ENCODE measurements around the gene NFKBIE.

DNA sequence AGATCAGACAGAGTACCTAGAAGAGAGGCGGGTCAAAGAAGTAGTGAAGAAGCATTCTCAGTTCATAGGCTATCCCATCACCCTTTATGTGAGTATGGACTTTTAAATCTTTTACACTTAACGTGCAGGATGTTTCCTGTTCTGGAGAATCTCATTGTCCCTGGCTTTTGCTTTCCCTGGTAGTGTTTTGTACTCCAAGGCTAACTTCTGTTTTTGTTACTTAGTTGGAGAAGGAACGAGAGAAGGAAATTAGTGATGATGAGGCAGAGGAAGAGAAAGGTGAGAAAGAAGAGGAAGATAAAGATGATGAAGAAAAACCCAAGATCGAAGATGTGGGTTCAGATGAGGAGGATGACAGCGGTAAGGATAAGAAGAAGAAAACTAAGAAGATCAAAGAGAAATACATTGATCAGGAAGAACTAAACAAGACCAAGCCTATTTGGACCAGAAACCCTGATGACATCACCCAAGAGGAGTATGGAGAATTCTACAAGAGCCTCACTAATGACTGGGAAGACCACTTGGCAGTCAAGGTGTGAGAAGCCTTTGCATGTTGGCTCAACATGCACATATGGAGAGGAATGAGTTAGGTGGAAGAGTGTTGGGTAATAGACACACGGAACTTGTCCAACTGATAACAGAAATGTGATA is 15.2 kb downstream of the NFKBIE start:
- TF ChIP-seq, protein P1, sequence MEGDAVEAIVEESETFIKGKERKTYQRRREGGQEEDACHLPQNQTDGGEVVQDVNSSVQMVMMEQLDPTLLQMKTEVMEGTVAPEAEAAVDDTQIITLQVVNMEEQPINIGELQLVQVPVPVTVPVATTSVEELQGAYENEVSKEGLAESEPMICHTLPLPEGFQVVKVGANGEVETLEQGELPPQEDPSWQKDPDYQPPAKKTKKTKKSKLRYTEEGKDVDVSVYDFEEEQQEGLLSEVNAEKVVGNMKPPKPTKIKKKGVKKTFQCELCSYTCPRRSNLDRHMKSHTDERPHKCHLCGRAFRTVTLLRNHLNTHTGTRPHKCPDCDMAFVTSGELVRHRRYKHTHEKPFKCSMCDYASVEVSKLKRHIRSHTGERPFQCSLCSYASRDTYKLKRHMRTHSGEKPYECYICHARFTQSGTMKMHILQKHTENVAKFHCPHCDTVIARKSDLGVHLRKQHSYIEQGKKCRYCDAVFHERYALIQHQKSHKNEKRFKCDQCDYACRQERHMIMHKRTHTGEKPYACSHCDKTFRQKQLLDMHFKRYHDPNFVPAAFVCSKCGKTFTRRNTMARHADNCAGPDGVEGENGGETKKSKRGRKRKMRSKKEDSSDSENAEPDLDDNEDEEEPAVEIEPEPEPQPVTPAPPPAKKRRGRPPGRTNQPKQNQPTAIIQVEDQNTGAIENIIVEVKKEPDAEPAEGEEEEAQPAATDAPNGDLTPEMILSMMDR (IDR thresholded peaks at IDR 0.05; ENCODE audit: low read depth, low read length), result no peak
- TF ChIP-seq EZH2phosphoT487 (IDR thresholded peaks at IDR 0.05; ENCODE audit: low read depth), result no peak
